HG03066 (cell line): ENCODE measurements around the gene ACTN4.

Experiments used
- ATAC-seq: cut with Tn5 transposase; IDR thresholded peaks from one replicate; pipeline ENCODE4 v1.9.1; 2021; ENCODE audit warnings: low read depth; ENCODE audit not compliant: unreplicated experiment

Gene ACTN4

DNA sequence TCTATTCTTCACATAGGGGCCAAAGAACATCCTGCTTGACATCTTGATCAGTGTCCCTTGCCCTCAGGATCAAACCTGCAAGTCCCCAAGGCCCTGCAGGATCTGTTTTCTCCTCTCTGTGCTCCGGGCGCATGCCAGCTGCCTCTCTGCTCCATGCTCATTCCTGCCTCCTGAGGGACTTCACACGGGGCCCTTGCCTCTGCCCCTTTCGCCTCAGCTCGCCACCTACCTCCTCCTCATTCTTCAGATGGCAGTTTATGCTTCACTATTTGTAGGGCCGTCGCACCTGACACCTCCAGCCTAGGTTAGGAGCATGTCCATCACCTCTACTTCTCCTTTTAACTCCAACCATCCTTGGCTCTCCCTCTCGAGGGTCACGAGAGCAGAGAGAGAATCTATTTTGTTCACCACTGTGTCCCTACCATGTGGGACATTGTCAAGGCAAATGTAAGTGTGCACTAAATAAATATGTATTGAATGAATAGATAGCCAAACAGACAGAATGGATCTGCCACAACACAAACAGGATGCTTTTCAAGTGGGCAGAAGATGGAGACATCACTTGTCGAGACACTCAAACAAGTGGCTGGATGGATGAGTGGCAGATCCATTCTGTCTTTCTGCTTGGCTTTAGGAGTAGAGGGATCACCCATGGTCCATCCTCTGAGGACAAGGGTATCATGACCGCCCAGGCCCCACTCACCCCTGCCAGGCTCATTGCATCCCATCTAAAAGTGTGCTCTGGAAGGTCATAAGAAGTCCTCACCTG, 29.6 kb downstream of the ACTN4 start:
- no peak for ATAC-seq

DNA sequence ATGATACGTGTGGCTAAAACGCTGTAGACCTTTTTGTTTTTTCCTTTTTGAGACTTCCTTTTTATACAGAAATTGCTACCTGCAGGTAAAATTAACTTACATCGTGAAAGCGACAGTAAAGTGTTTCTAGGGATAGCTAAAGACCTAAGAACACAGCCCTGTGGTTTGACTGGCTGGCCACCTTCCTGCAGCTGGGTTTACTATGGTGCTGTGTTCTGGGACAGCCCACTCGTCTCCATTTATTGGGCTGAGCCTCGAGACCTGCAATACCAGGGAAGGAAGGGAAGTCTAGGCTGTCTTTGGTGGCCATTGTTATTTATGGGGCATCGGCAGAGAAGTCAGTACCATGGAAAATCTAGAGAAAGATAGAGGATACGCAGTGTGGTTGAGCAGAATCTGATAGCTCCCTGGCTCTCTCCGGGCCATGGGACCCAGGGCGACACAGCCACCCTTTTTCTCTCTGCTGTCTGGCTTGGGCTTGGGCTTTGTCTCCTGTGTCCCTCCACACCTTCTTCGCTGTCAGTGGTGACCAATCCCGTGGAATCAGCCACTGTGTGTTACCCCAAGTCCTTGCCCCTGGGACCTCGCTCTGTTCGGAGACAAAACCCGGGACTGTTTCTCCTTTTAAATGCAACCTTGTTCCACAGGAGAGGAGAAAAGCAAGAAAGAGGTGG, 30.9 kb downstream of the ACTN4 start:
- no peak for ATAC-seq

DNA sequence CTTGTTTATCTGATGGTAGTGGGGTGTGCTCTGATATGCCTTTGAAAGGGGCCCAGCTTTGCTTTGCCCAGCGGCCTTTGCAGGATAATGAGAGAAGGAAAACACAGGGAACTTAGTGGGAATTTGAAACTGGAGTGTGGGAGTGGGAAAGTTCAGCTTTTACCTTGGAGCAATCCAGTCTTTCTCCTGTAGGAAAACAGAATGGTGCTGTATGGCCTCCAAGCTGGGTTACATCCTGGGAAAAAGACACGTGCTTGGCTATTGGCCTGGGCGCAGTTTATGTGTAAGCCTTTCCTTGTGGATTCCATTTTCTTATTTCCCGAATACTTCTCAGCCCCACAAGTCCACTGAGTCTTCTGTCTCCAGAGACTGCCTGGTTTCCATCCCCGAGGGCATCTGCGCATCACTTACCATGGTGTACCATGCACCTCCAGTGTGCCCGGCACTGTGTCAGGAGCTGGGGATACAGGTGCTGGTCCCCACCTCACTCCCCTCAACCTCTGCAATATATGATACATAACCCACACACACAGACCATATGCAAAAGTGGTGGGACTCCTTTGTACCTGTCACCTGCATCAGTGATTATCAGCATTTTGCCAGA, 31.5 kb downstream of the ACTN4 start:
- no peak for ATAC-seq

DNA sequence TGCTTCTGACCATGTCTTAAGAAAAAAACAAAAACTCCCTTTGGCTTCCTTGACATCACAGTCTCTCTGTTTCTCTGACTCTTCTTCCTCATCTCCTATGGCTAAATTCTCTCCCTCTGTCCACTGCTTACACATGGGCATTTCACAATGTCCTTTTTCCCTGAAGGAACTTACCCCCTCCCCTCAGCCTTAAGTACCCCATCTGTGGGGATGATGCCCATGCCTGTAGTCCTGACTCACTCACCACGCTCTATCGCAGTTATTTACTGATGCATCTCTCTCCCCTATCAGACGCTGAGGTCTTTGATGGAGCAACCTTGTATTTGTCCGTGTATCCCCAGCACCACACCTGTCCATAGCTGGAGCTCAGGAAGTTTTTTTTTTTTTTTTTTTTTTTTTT, 32.4 kb downstream of the ACTN4 start:
- ATAC-seq, result no peak

DNA sequence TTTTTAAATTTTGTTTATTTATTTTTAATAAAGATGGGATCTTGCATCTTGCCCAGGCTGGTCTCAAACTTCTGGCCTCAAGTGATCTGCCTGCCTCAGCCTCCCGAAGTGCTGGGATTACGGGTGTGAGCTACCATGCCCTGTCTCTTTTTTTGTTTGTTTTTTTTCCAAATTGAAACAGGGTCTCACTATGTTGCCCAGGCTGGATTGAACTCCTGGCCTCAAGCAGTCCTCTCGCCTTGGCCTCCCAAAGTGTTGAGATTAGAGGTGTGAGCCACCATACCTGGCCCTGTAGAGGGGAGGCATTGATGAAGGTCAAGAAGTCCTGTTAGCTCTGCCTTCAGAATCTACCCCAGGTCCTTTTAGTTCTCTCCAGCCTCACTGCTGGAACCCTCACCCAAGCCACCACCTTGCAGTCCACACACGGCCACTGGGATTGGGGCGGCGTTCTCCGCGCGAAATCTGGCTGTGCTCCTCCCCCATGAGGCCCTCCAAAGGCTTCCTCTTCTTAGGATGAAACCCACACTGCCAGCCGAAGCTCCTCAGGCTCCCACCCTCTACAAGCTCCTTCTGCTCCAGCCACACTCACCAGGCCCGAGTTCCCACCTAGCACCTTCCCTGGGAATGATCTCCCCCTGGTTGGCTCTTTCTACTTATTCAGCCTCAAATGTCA, 34.9 kb downstream of the ACTN4 start:
- ATAC-seq, result no peak

DNA sequence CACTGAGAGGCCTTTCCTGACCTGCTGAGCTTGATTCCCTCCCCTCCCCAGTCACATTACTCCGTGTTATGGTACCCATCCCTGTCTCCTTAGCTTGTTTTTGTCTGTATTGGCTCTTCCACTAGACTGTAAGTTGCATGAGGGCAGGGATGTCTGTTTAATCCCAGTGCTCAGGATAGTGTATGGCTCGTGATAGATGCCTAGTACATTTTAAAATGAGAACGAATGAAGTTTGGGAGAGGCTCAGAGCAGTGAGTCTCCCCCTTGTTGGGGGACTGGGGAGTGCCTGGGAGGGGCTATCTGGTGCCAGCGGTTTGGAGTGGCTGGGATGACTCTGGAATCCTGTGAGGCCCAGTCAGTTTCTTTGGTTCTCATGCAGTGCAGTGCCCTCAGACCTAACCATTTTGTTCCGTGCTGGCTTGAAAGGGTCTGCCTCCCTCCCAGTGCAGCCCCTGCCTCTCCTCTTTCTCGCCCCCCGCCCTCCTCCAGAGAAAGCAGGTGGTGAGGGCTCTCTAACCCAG, 35.5 kb downstream of the ACTN4 start:
- no peak for ATAC-seq

DNA sequence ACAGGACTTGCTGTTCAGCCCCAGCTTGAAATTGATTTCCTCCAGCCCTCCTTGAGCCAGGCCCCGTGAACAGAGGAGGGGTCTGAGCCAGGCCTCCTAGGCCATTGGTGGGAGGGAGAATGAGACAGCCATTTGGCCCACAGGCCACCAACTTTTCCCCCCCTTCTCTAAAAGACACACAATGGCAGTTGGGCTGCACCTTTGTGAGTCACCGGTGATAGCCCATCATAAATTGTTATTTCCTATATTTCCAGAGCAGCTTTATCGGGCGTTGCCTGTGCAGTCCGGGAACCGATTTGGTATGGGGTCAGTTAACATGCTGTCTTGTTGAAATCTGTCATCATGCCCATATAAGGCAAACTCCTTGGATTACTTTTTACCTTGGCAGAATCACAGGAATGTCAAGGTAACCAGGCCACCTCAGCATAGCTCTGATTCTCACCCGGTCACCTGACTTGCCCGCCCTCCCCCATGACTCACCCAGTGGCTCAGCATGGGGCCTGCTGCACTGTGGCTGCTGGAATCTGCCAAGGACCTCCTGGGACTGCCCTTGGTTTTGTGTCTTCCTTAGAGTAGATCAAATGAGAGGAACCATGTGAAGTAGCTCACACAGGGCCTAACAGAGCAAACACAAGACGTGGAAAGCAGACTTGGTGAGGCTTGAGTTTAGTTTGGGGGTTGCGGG, 36.1 kb downstream of the ACTN4 start:
- no peak for ATAC-seq

DNA sequence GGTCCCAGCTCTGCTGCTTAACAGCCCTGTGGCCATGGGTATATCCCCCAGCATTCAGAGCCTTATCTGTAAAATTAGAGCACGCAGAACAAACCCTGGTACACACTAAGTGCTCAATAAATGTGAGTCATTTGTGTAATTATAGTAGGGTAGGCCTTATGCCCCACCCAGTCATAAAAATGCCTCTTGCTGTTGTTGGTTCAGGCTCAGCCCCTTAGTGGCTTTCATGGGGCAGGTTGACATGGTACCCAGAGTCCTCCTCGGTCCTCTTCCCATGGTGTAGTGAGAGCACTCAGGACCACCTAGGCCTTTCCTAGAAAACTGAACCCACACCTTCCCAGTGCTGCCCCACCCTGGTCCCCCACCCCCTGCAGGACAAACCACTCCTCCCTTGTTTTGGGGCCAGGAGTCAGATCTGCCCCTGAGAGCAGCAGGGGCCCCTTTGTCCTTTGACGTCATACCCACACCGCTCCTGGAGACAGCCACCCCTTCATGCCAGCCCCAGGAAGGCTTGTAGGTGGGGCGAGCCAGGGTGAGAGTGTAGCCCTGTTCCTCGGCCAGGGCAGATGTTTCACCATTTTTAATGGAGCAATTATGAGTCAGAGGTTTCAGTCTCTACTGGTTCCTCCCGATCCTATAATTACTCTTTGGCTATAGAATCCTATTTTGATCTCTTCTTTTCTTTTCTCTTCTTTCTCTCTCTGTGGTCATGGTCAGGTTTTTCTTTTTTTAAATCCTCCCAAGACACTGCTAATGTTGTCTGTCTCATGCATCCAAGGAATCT, 36.8 kb downstream of the ACTN4 start:
- ATAC-seq, result no peak

DNA sequence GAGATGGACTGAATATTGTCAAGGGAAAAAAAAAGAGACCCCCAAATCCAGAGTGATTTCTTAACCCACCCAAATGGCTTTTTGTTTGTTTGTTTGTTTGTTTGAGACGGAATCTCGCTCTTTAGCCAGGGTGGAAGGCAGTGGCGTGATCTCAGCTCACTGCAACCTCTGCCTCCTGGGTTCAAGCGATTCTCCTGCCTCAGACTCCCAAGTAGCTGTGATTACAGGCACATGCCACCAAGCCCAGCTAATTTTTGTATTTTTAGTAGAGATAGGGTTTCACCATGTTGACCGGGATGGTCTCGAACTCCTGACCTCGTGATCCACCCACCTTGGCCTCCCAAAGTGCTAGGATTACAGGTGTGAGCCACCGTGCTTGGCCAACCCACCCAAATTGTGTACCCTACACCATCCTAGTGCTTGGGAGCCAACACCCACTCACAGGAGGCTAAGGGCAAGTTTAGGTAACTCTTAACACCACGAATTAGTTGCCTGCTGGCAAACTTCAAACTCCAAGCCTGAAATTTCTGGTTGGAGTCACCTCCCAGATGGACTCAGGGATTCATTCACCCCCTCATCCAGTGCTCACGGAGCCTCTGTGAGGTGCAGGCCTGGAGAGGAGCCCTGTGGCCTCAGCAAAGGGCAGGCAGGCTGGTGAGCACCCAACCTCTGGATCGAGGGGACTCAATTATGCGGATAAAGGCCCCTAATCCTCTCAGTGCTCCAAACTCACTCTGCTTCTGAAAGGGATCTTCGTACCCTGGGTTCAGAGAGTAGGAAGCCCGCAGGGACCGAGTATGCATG, 37.6 kb downstream of the ACTN4 start:
- no peak for ATAC-seq

DNA sequence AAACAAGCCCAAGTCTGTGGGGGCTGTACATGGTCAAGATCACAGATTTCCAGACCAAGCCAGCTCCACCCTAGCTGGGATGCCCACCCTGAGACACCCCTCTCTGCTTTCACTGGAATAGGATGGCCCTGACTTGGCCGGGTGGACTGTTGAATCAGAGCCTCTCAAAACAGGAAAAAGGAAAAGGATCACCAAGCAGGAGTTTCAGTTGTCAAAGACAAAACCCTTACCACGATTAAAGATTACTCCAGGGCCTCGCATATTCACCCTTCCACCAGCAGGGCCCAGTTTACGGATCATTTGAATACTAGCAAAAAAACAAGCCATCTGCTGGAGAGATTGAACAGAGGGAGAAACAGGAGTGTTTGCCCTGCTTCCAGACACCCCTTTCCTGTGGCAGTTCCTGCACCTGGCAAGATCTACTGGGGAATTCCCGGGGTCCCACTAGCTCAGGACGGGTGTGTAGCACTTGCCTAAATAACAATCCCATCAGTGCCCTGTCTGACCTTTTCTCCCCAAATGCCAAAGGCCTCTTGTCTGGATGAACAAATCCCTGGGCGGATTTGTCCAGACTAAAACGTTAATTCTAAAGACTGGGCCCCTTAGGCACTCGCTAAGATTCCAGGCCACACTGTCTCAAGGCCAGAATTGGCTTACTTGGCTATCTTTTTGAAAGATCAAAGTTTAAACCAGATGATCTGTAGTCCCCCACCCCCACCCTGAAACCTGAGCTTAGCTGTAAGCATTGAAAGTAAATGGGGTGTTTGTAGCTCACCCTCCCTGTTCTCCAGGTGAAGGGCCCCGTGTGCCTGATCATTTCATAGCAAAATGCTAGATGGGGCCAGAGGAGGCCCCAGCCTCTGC, 38.4 kb downstream of the ACTN4 start:
- ATAC-seq, result no peak

DNA sequence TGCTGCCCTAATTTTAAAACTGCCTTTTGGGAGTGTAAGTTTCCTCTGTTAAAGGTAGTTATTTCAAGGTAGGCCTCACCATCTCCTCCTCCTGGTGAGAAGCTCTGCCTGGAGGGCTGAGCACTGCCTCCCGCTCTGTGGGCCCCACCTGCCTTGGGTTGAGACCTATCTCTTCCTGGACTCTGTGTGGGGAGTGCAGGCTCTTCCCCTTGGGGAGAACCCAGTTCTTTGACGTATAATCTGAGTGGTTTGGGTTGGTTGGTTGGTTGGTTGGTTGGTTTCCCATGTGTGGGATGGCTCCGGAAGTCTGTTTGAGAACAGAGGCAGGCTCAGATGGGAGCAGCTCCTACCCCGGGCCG, 39.1 kb downstream of the ACTN4 start:
- ATAC-seq, result no peak

DNA sequence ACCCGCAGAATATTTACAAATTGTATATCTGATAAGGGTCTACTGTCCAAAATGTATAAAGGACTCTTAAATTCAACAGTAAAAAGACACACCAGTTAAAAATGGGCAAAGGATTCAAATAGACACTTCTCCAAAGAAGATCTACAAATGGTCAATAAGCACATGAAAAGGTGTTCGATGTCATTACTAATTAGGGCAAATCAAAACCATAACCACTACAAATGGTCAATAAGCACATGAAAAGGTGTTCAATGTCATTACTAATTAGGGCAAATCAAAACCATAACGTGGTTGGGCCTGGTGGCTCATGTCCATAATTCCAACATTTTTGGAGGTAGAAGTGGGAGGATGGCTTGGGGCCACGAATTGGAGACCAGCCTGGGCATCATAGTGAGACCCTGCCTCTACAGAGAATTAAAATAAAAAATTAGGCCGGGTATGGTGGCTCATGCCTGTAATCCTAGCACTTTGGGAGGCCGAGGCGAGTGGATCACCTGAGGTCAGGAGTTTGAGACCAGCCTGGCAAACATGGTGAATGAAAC, 40.5 kb downstream of the ACTN4 start:
- no peak for ATAC-seq

DNA sequence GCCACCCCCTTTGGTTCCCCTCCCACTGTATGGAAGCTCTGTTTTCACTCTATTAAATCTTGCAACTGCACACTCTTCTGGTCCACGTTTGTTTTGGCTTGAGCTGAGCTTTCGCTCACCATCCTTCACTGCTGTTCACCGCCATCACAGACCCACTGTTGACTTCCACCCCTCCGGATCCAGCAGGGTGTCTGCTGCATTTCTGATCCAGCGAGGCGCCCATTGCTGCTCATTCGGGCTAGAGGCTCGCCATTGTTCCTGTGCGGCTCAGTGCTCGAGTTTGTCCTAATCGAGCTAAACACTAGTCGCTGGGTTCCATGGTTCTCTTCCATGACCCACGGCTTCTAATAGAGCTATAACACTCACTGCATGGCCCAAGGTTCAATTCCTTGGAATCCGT, 42.7 kb downstream of the ACTN4 start:
- no peak for ATAC-seq

DNA sequence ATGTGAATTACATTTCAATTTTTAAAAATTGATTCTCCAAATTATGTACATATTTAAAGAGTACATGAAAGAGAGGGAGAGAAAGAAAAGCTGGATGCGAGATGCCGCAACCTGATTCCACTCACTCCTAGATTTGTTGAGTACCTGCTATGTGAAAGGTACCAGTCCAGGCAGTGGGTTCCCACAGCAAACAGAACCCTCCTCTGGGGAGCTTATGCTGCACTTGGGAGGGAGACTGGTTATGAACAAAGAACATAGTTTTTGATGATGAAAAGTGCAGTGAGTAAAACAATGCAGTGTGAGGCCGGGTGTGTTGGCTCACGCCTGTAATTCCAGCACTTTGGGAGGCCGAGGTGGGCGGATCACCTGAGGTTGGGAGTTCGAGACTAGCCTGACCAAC, 43.4 kb downstream of the ACTN4 start:
- ATAC-seq, result no peak

DNA sequence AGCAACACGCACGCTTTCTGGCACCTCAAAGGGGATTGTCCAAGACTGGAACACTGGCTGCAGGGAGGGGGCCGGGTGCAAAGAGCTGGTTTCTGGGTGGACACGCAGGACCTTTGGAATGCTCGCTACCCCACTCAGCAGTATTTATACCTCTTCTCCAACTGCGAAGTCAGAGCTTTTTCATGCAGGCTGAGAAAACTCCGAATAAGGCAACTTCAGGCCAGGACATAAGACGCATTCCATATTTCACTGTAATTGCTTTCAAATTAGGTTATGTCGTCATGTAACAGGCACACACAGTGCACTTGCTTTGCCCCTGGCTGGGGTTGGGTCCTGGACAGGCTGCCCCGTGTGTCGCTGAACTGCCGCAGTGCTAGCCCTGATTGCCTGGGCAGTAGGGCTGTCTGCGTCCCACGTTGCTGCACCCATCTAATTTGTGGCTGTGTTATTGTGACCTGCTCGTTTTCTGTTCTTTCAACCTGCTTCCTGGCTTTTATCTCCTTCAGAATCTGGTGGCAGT, 44.5 kb downstream of the ACTN4 start:
- no peak for ATAC-seq

DNA sequence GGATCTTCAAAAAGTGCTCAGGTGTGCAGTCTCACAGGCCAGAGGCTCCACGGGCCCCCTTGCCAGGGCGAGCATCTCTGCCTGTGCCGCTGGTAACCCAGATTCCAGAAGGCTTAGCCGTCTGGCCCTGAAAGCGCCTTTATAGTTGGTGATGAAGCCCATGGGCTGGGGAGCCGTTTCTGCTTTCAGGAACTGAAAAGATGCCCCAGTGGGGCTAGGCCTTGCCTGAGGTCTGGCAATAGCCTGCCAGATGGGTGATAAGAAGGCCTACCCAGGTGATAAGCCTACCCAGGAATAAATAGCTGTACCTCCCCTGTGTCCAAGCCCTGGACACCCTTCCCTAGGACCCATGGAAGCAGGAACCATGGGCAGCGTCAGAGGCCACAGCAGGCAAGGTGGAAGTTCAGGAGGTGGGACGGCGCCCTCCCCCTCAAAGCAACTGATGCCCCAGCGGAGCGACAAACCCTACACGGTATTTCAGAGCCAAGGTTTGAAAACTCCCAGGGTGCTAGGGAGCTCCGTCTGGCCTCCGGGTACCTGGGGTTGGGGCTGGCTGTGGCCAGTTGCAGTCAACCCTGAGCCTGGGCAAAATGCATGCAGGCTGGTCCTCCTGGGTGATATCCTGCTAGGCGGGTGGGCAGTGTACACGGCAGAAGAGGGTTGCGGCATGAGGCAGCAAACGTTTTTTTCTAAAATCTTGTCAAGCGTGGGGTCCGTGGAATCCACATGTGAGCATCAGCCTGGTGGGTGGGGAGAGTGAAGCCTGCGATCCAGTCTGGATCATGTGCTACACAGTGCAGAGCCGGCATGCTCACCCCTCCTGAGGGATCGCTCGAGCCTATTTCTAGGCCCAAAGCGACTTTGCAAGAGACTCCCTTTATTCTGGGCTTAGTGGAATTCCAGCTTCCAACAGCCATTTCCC, 45.3 kb downstream of the ACTN4 start:
- no peak for ATAC-seq
